ENCODE results near the gene IL27RA.

GRCh38 chr19:14089662-14090508 is 58.3 kb downstream of the IL27RA start:
- TF ChIP-seq POLR2AphosphoS5 (IDR thresholded peaks at IDR 0.05) (no peak), CTCF (IDR thresholded peaks at IDR 0.05) (peak in 1 of 7 experiments; percentile 21)

Data from stomach (tissue), 4 donors.